Measurements from ENCODE around the gene AMH.
A peak's percentile ranks its signal among the peaks of the same experiment; 100 is the strongest.

AMH gene

GRCh38 chr19:2237051-2237868 lies 11.9 kb upstream of the AMH start (continued):
- TF ChIP-seq, protein P1, sequence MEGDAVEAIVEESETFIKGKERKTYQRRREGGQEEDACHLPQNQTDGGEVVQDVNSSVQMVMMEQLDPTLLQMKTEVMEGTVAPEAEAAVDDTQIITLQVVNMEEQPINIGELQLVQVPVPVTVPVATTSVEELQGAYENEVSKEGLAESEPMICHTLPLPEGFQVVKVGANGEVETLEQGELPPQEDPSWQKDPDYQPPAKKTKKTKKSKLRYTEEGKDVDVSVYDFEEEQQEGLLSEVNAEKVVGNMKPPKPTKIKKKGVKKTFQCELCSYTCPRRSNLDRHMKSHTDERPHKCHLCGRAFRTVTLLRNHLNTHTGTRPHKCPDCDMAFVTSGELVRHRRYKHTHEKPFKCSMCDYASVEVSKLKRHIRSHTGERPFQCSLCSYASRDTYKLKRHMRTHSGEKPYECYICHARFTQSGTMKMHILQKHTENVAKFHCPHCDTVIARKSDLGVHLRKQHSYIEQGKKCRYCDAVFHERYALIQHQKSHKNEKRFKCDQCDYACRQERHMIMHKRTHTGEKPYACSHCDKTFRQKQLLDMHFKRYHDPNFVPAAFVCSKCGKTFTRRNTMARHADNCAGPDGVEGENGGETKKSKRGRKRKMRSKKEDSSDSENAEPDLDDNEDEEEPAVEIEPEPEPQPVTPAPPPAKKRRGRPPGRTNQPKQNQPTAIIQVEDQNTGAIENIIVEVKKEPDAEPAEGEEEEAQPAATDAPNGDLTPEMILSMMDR (tag by site-specific recombination; IDR thresholded peaks at IDR 0.05), result no peak
- TF ChIP-seq ZNF571 (tag by site-specific recombination; IDR thresholded peaks at IDR 0.05), result no peak
- no peak for TF ChIP-seq SCRT1 (tag by site-specific recombination; IDR thresholded peaks at IDR 0.05; ENCODE audit: borderline replicate concordance)
- TF ChIP-seq ZNF2 (tag by site-specific recombination; IDR thresholded peaks at IDR 0.05), result no peak; the same call in 1 of the 2 replicates
- TF ChIP-seq ZNF146 (tag by site-specific recombination; IDR thresholded peaks at IDR 0.05), result 0 out of 2 replicates have a peak, but pooled peaks have one; percentile 2
- TF ChIP-seq GLI4 (tag by site-specific recombination; IDR thresholded peaks at IDR 0.05), result no peak
- no peak for TF ChIP-seq ZNF202 (tag by site-specific recombination; IDR thresholded peaks at IDR 0.05; ENCODE audit: borderline replicate concordance)
- no peak for TF ChIP-seq ZNF23 (tag by site-specific recombination; IDR thresholded peaks at IDR 0.05; ENCODE audit: borderline replicate concordance)
- TF ChIP-seq, protein P2, sequence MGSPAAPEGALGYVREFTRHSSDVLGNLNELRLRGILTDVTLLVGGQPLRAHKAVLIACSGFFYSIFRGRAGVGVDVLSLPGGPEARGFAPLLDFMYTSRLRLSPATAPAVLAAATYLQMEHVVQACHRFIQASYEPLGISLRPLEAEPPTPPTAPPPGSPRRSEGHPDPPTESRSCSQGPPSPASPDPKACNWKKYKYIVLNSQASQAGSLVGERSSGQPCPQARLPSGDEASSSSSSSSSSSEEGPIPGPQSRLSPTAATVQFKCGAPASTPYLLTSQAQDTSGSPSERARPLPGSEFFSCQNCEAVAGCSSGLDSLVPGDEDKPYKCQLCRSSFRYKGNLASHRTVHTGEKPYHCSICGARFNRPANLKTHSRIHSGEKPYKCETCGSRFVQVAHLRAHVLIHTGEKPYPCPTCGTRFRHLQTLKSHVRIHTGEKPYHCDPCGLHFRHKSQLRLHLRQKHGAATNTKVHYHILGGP (tag by site-specific recombination; IDR thresholded peaks at IDR 0.05), result no peak
- peak; percentile 5; the same call in 1 of the 2 replicates for TF ChIP-seq ZNF266 (tag by site-specific recombination; IDR thresholded peaks at IDR 0.05; ENCODE audit: low read depth)
- TF ChIP-seq EGR2 (tag by site-specific recombination; IDR thresholded peaks at IDR 0.05; ENCODE audit: low read depth), result no peak
- TF ChIP-seq, protein P3, sequence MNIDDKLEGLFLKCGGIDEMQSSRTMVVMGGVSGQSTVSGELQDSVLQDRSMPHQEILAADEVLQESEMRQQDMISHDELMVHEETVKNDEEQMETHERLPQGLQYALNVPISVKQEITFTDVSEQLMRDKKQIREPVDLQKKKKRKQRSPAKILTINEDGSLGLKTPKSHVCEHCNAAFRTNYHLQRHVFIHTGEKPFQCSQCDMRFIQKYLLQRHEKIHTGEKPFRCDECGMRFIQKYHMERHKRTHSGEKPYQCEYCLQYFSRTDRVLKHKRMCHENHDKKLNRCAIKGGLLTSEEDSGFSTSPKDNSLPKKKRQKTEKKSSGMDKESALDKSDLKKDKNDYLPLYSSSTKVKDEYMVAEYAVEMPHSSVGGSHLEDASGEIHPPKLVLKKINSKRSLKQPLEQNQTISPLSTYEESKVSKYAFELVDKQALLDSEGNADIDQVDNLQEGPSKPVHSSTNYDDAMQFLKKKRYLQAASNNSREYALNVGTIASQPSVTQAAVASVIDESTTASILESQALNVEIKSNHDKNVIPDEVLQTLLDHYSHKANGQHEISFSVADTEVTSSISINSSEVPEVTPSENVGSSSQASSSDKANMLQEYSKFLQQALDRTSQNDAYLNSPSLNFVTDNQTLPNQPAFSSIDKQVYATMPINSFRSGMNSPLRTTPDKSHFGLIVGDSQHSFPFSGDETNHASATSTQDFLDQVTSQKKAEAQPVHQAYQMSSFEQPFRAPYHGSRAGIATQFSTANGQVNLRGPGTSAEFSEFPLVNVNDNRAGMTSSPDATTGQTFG (tag by site-specific recombination; IDR thresholded peaks at IDR 0.05; ENCODE audit: borderline replicate concordance), result no peak
- no peak for TF ChIP-seq ZSCAN18 (tag by site-specific recombination; IDR thresholded peaks at IDR 0.05)
- TF ChIP-seq PRDM4 (tag by site-specific recombination; IDR thresholded peaks at IDR 0.05), result no peak
- TF ChIP-seq, protein P4, sequence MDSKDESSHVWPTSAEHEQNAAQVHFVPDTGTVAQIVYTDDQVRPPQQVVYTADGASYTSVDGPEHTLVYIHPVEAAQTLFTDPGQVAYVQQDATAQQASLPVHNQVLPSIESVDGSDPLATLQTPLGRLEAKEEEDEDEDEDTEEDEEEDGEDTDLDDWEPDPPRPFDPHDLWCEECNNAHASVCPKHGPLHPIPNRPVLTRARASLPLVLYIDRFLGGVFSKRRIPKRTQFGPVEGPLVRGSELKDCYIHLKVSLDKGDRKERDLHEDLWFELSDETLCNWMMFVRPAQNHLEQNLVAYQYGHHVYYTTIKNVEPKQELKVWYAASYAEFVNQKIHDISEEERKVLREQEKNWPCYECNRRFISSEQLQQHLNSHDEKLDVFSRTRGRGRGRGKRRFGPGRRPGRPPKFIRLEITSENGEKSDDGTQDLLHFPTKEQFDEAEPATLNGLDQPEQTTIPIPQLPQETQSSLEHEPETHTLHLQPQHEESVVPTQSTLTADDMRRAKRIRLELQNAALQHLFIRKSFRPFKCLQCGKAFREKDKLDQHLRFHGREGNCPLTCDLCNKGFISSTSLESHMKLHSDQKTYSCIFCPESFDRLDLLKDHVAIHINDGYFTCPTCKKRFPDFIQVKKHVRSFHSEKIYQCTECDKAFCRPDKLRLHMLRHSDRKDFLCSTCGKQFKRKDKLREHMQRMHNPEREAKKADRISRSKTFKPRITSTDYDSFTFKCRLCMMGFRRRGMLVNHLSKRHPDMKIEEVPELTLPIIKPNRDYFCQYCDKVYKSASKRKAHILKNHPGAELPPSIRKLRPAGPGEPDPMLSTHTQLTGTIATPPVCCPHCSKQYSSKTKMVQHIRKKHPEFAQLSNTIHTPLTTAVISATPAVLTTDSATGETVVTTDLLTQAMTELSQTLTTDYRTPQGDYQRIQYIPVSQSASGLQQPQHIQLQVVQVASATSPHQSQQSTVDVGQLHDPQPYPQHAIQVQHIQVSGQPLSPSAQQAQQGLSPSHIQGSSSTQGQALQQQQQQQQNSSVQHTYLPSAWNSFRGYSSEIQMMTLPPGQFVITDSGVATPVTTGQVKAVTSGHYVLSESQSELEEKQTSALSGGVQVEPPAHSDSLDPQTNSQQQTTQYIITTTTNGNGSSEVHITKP (tag by site-specific recombination; IDR thresholded peaks at IDR 0.05), result no peak
- no peak for TF ChIP-seq ZNF10 (tag by site-specific recombination; IDR thresholded peaks at IDR 0.05)
- TF ChIP-seq FEZF1 (tag by site-specific recombination; IDR thresholded peaks at IDR 0.05), result no peak
- TF ChIP-seq KLF7 (tag by site-specific recombination; IDR thresholded peaks at IDR 0.05; ENCODE audit: borderline replicate concordance), result no peak
- no peak for TF ChIP-seq ZNF341 (tag by site-specific recombination; IDR thresholded peaks at IDR 0.05; ENCODE audit: low read depth)
- TF ChIP-seq ZNF169 (tag by site-specific recombination; IDR thresholded peaks at IDR 0.05), result no peak
- TF ChIP-seq, protein P5, sequence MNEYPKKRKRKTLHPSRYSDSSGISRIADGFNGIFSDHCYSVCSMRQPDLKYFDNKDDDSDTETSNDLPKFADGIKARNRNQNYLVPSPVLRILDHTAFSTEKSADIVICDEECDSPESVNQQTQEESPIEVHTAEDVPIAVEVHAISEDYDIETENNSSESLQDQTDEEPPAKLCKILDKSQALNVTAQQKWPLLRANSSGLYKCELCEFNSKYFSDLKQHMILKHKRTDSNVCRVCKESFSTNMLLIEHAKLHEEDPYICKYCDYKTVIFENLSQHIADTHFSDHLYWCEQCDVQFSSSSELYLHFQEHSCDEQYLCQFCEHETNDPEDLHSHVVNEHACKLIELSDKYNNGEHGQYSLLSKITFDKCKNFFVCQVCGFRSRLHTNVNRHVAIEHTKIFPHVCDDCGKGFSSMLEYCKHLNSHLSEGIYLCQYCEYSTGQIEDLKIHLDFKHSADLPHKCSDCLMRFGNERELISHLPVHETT (tag by site-specific recombination; IDR thresholded peaks at IDR 0.05), result no peak
- no peak for TF ChIP-seq OVOL3 (tag by site-specific recombination; IDR thresholded peaks at IDR 0.05)
- TF ChIP-seq ZNF629 (tag by site-specific recombination; IDR thresholded peaks at IDR 0.05), result no peak; the same call in 1 of the 2 replicates
- TF ChIP-seq ZNF664 (tag by site-specific recombination; IDR thresholded peaks at IDR 0.05), result no peak

All from HEK293 (cell line).